Transverse colon (tissue), 4 donors: ENCODE data around the gene C5orf46. TPM values are rescaled to one million over a fixed set of nuclear protein-coding genes. Genes with fewer than 3 reads are reported as not detected.
"Not testable (repeated sequence)": the region's sequence is repeated elsewhere in the genome, so short reads cannot be mapped to it uniquely, and the experiment has no call there.

Experiments
- DNase-seq: peaks from one replicate; pipeline ENCODE4 v3.0.0-alpha.2; 2019
- H3K27ac ChIP-seq, 4 donors: fragments of 200-600 bp; sonication (generic); 2 replicates each; pipeline ENCODE4 v1.5.1; 2016 to 2018; ENCODE audit warnings: inconsistent platforms in 4 of 4
- H3K27me3 ChIP-seq: fragments of 200-600 bp; sonication (generic); 2 replicates; pipeline ENCODE4 v1.5.1; 2017; ENCODE audit warnings: inconsistent platforms
- H3K36me3 ChIP-seq, 4 donors: fragments of 200-600 bp; sonication (generic); 2 replicates each; pipeline ENCODE4 v1.5.1; 2017 to 2019; ENCODE audit warnings: inconsistent platforms in 4 of 4
- H3K4me1 ChIP-seq, 4 donors: fragments of 200-600 bp; sonication (generic); 2 replicates each; pipeline ENCODE4 v1.5.1; 2017 to 2020; ENCODE audit warnings: inconsistent platforms in 4 of 4
- H3K4me3 ChIP-seq, 4 donors: fragments of 200-600 bp; sonication (generic); 1 replicate in 1 of 4; 2 replicates in 3 of 4; pipeline versions ENCODE4 v1.5.1 to v1.6.1; 2017 to 2019; ENCODE audit warnings: inconsistent platforms in 4 of 4
- H3K9me3 ChIP-seq, 2 donors: fragments of 200-600 bp; sonication (generic); 2 replicates each; pipeline ENCODE4 v1.5.1; 2017 to 2019; ENCODE audit warnings: inconsistent platforms in 2 of 2
- CTCF ChIP-seq, 5 experiments: fragments of 200-600 bp in 3 of 5; fragments of 450-650 bp in 2 of 5; sonication (generic) in 3 of 5; IDR thresholded peaks; 1 replicate in 2 of 5; 2 replicates in 3 of 5; pipeline ENCODE4 v1.5.1; 2016 to 2017; ENCODE audit warnings: antibody characterized with exemption in 5 of 5, inconsistent platforms in 3 of 5, mild to moderate bottlenecking in 2 of 5, moderate library complexity in 1 of 5
- EP300 ChIP-seq: sonication (generic); formaldehyde crosslinking; IDR thresholded peaks from one replicate; pipeline ENCODE4 v1.6.1; 2017; ENCODE audit warnings: antibody characterized with exemption, low read depth
- POLR2A ChIP-seq: fragments of 450-650 bp; IDR thresholded peaks from one replicate; pipeline ENCODE4 v1.6.1; 2016; ENCODE audit warnings: antibody characterized with exemption, mild to moderate bottlenecking, moderate library complexity
- POLR2AphosphoS5 ChIP-seq, 3 donors: sonication (generic); formaldehyde crosslinking; IDR thresholded peaks; one replicate each; pipeline ENCODE4 v1.6.1; 2016; ENCODE audit warnings: antibody characterized with exemption in 3 of 3
- WGBS, 2 donors: methylation state at CpG; one replicate each; pipeline ENCODE4 v1.1.5; 2018; ENCODE audit warnings: low coverage in 1 of 2; 5-methylcytosine and 5-hydroxymethylcytosine counted together
- in situ Hi-C, 4 donors: fragments of 200-750 bp; cut with MboI; loops; one replicate each; pipeline versions ENCODE4 v1.15.0 to v1.15.1; 2017; ENCODE audit warnings: low sequenced_read_pairs in 3 of 4, low pct_ligation_motif_present in 1 of 4, low pct_unique_long_range_greater_than_20kb in 1 of 4
- intact Hi-C: fragments of 100-400 bp; cut with DNase I; formaldehyde crosslinking; loops from one replicate; pipeline ENCODE4 v1.15.1; 2023; ENCODE audit warnings: low total_unique reads
- total RNA-seq, 4 donors: library from RNA; depleted of rRNA; stranded (reverse); fragments of >200 nt; gene quantifications; one replicate each; pipeline ENCODE4 v1.1.0, GENCODE V29; 2016

C5orf46 gene
- total RNA-seq, 4 donors from 2014 or later = not detected

DNA sequence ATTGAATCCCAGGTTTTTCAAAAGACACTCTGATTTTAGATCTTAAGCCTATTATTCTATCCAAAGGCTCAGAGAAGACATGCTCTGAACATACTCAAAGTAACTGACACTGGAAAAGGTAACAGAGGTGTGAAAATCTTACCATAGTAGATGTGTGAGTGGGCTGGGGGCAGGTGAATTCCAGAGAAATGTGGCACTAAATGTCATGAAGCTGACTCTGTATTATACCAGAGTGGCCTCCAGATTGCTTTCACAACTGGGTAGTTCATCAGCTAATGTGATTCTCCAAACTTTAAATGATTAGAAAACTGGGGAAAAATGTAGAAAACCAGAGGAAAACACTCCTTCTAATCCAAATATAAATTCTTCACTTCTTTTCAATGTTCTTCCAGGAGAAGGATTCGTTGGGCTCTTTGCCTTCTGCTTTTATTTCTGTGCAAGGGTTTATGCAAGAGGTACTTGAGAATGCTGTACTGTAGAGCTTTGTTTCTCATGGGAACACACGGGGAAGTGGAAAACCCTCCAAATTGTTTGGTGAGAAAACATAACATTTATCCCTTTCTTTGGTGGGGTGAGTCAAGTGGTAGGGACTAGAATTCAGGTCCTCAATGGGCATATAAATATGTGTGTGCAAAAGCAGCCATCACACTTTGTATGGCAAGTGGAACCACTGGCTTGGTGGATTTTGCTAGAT lies 28.1 kb downstream of the C5orf46 start, which contains the start of gene SCGB3A2:
Gene SCGB3A2, plus strand, starts transcription at position 646 of the 694 bp plus-strand sequence. CDS start 93 bp downstream, outside the sequence.
- Histone ChIP-seq H3K27me3 (no peaks in the 10 kb centered on the region), H3K36me3 (no peaks in the 10 kb centered on the region), H3K9me3 (no peaks in the 10 kb centered on the region), H3K4me3 (no peak within 1 kb of the TSS), H3K27ac (no peak within 1 kb of the TSS), H3K4me1 (no peaks in the 10 kb centered on the region)
- DNase-seq = no peak
- WGBS, 2 donors = 50 to 65% methylated on average over 2 of the region's 2 CpGs
- TF ChIP-seq EP300 (no peak), CTCF (IDR thresholded peaks at IDR 0.05) (no peak), POLR2AphosphoS5 (IDR thresholded peaks at IDR 0.05) (no peak), POLR2A (no peak)
- intact Hi-C loops (no loop called here), in situ Hi-C loops (no loop called here)

GRCh38 chr5:147876626-147877025 lies 29.7 kb downstream of the C5orf46 start:
- DNase-seq = no peak
- H3K9me3 ChIP-seq = no peaks in the 10 kb centered on the region
- H3K27ac ChIP-seq = no peak overlapping the region
- in situ Hi-C loops = no loop called here
- H3K27me3 ChIP-seq = no peaks in the 10 kb centered on the region
- no peaks in the 10 kb centered on the region for H3K4me1 ChIP-seq
- TF ChIP-seq POLR2AphosphoS5 (IDR thresholded peaks at IDR 0.05) (no peak), EP300 (no peak), POLR2A (no peak), CTCF (IDR thresholded peaks at IDR 0.05) (no peak)
- intact Hi-C loops = no loop called here
- no peak overlapping the region for H3K4me3 ChIP-seq
- H3K36me3 ChIP-seq = no peaks in the 10 kb centered on the region
- 50 to 58% methylated on average over 2 of the region's 2 CpGs for WGBS, 2 donors

GRCh38 chr5:147876141-147876540 lies 30.2 kb downstream of the C5orf46 start:
- H3K9me3 ChIP-seq = no peaks in the 10 kb centered on the region
- no peaks in the 10 kb centered on the region for H3K27me3 ChIP-seq
- H3K36me3 ChIP-seq = no peaks in the 10 kb centered on the region
- in situ Hi-C loops = no loop called here
- TF ChIP-seq EP300 (no peak), POLR2AphosphoS5 (IDR thresholded peaks at IDR 0.05) (no peak), CTCF (IDR thresholded peaks at IDR 0.05) (no peak), POLR2A (no peak)
- no peak overlapping the region for H3K4me3 ChIP-seq
- H3K4me1 ChIP-seq = no peaks in the 10 kb centered on the region
- H3K27ac ChIP-seq = no peak overlapping the region
- DNase-seq = no peak
- intact Hi-C loops = no loop called here

- no peak for TF ChIP-seq POLR2A
- no peak for TF ChIP-seq POLR2AphosphoS5 (IDR thresholded peaks at IDR 0.05)
- no peak for TF ChIP-seq CTCF (IDR thresholded peaks at IDR 0.05)
- TF ChIP-seq EP300 = no peak
- DNase-seq = no peak
- Histone ChIP-seq H3K4me3 (no peak overlapping the region), H3K27ac (no peak overlapping the region), H3K9me3 (no peaks in the 10 kb centered on the region), H3K27me3 (no peaks in the 10 kb centered on the region), H3K36me3 (no peaks in the 10 kb centered on the region), H3K4me1 (no peaks in the 10 kb centered on the region)
- in situ Hi-C loops = loop anchor here in 2 of 4 donors (25.0 kb wide), 1 partner anchor 237 kb away; no protein-coding TSS in a partner anchor
- intact Hi-C loops = no loop called here
- 46 to 47% methylated on average over 3 of the region's 3 CpGs for WGBS, 2 donors
These were observed 31.4 kb downstream of the C5orf46 start for GRCh38 chr5:147874910-147875367.

DNA sequence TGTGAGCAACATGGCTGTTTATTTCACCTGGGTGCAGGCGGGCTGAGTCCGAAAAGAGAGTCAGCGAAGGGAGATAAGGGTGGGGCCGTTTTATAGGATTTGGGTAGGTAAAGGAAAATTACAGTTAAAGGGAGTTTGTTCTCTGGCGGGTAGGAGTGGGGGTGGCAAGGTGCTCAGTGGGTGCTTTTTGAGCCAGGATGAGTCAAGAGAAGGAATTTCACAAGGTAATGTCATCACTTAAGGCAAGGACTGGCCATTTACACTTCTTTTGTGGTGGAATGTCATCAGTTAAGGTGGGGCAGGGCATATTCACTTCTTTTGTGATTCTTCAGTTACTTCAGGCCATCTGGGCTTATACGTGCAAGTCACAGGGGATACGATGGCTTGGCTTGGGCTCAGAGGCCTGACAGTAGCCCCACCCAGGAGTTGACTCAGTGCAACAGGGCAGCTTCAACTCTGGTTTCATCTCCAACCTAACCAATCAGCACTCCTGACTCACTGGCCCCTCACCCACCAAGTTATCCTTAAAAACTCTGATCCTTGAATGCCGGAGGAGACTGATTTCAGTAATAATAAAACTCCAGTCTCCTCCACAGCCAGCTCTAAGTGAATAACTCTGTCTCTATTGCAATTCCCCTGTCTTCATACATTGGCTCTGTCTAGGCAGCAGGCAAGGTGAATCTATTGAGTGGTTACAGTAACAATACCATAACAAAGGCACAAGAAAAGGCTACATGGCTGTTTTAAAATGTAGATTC lies 32.0 kb downstream of the C5orf46 start:
- H3K36me3 ChIP-seq, H3K4me3 ChIP-seq, H3K27ac ChIP-seq, H3K27me3 ChIP-seq, intact Hi-C loops, DNase-seq, H3K4me1 ChIP-seq, H3K9me3 ChIP-seq: not testable (repeated sequence)
- in situ Hi-C loops = loop anchor here in 2 of 4 donors (25.0 kb wide), 1 partner anchor 238 kb away; no protein-coding TSS in a partner anchor
- 84 to 87% methylated on average over 3 to 8 of the region's 8 CpGs for WGBS, 2 donors

- intact Hi-C loops, H3K4me1 ChIP-seq, DNase-seq, H3K9me3 ChIP-seq, H3K27me3 ChIP-seq, H3K4me3 ChIP-seq, H3K27ac ChIP-seq, H3K36me3 ChIP-seq: not testable (repeated sequence)
- in situ Hi-C loops = loop anchor here in 2 of 4 donors (25.0 kb wide), 1 partner anchor 239 kb away; no protein-coding TSS in a partner anchor
- 84 to 89% methylated on average over 13 to 16 of the region's 16 CpGs for WGBS, 2 donors
These were observed 33.4 kb downstream of the C5orf46 start for GRCh38 chr5:147872744-147873435.
